AG04450 (cell line): ENCODE results near the gene TNFRSF21. TPM values are rescaled to one million over a fixed set of nuclear protein-coding genes. Genes with fewer than 3 reads are reported as not detected.

Source experiments
- CTCF ChIA-PET: fragments of 300-600, 350-600 bp; formaldehyde crosslinking; extraction: SDS; loops from one replicate; lab custom pipeline; 2022; ENCODE audit warnings: antibody characterized with exemption, inconsistent platforms; lab: Charles Lee
- POLR2A ChIA-PET: fragments of 350-600 bp; formaldehyde crosslinking; extraction: SDS; loops from one replicate; lab custom pipeline; 2021; ENCODE audit warnings: antibody characterized with exemption, inconsistent platforms; lab: Yijun Ruan, JAX
- DNase-seq: peaks from one replicate; pipeline ENCODE4 v3.0.0-alpha.2; 2011; ENCODE audit warnings: low read depth, low spot score
- H3K27ac ChIP-seq: one replicate; pipeline ENCODE4 v1.5.1; 2012; ENCODE audit warnings: low read depth, low read length, control low read depth
- H3K27me3 ChIP-seq: one replicate; pipeline ENCODE4 v1.6.0; 2012; ENCODE audit warnings: low read length; ENCODE audit not compliant: control insufficient read depth, insufficient read depth
- H3K4me3 ChIP-seq: 2 replicates; pipeline ENCODE4 v1.5.1; 2011; ENCODE audit warnings: mild to moderate bottlenecking, low read depth, low read length, control low read depth
- H3K9me3 ChIP-seq: 2 replicates; pipeline ENCODE4 v1.5.1; 2012; ENCODE audit warnings: low read length; ENCODE audit not compliant: control insufficient read depth, insufficient read depth
- CTCF ChIP-seq: IDR thresholded peaks from 2 replicates; pipeline ENCODE4 v1.5.1; 2011; ENCODE audit warnings: low read depth, low read length, control low read depth, inconsistent platforms
- polyA minus RNA-seq: library from RNA; depleted of rRNA, polyadenylated mRNA; stranded (reverse); fragments of >200 nt; gene quantifications from 2 replicates; pipeline ENCODE4 v1.2.3, GENCODE V29; 2011; rRNA and poly(A)+ RNA removed
- polyA plus RNA-seq: library from polyadenylated mRNA; depleted of rRNA; stranded (reverse); fragments of >200 nt; gene quantifications from 2 replicates; pipeline ENCODE4 v1.2.3, GENCODE V29; 2011; rRNA removed

Gene TNFRSF21
- polyA plus RNA-seq (21.7 and 23.8 TPM in 2 replicates), polyA minus RNA-seq (31.1 and 34.9 TPM in 2 replicates)

- peak; percentile 68 for DNase-seq
- peak; percentile 98 for TF ChIP-seq CTCF
- Histone ChIP-seq H3K4me3 (peak within 1 kb of the TSS; percentile 95), H3K9me3 (no peaks in the 10 kb centered on the region), H3K27ac (no peak within 1 kb of the TSS), H3K27me3 (peaks cover 20% of the 10 kb centered on the region)
- ChIA-PET CTCF (interaction anchor here (0.6 to 9.9 kb wide), 25 partner anchors 9 to 470 kb away, joined by 3 to 210 read pairs (median 4); no protein-coding TSS in a partner anchor), POLR2A (interaction anchor here (1.0 kb wide), 1 partner anchor 212 kb away, joined by 3 read pairs; no protein-coding TSS in a partner anchor)
These were observed at the start of gene TNFRSF21 for GRCh38 chr6:47309291-47310130. TNFRSF21 (minus strand) TSS chr6:47309905; CDS start chr6:47309511, 394 bp downstream.

GRCh38 chr6:47358440-47359225, 48.9 kb upstream of the TNFRSF21 start:
- DNase-seq = no peak
- Histone ChIP-seq H3K4me3 (no peak overlapping the region), H3K27ac (no peak overlapping the region), H3K9me3 (no peaks in the 10 kb centered on the region), H3K27me3 (no peaks in the 10 kb centered on the region)
- ChIA-PET POLR2A (no interaction called here), CTCF (no interaction called here)
- no peak for TF ChIP-seq CTCF

GRCh38 chr6:47357827-47358226, 48.1 kb upstream of the TNFRSF21 start:
- no peaks in the 10 kb centered on the region for H3K27me3 ChIP-seq
- ChIA-PET CTCF (no interaction called here), POLR2A (no interaction called here)
- no peak for TF ChIP-seq CTCF
- no peaks in the 10 kb centered on the region for H3K9me3 ChIP-seq
- H3K4me3 ChIP-seq = no peak overlapping the region
- no peak overlapping the region for H3K27ac ChIP-seq
- DNase-seq = no peak

GRCh38 chr6:47355496-47355895, 45.8 kb upstream of the TNFRSF21 start:
- Histone ChIP-seq H3K4me3 (no peak overlapping the region), H3K9me3 (no peaks in the 10 kb centered on the region), H3K27me3 (no peaks in the 10 kb centered on the region), H3K27ac (no peak overlapping the region)
- ChIA-PET CTCF (interaction anchor here (0.8 kb wide), 1 partner anchor 258 kb away, joined by 3 read pairs; no protein-coding TSS in a partner anchor), POLR2A (no interaction called here)
- TF ChIP-seq CTCF = no peak
- DNase-seq = no peak
